ENCODE measurements around the gene NYNRIN. TPM values are rescaled to one million over a fixed set of nuclear protein-coding genes. Genes with fewer than 3 reads are reported as not detected.

The NYNRIN gene
- total and polyA plus RNA-seq, 2 of the 4 experiments (the other 2 are of a cell fraction), result 2.2 to 5.4 TPM

DNA sequence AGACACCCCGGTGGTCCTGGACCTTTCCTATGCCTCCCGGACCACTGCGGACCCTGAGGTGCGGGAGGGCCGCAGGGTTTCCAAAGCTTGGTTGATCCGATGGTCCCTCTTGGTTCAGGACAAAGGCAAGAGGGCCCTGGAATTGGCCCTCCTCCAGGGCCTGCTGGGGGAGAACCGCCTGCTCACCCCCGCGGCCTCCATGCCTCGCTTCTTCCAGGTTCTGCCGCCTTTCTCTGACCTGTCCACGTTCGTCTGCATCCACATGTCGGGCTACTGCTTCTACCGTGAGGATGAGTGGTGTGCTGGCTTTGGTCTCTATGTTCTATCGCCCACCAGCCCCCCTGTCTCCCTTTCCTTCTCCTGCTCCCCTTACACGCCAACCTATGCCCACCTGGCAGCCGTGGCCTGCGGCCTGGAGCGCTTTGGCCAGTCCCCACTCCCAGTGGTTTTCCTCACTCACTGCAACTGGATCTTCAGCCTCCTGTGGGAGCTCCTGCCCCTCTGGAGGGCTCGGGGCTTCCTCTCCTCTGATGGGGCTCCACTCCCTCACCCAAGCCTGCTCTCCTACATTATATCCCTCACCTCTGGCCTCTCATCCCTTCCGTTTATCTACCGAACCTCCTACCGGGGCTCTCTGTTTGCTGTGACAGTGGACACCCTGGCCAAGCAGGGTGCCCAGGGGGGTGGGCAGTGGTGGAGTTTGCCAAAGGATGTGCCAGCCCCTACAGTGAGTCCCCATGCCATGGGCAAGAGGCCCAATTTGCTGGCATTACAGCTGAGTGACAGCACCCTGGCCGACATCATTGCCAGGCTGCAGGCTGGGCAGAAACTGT lies 16.8 kb downstream of the NYNRIN start:
- no peak overlapping the region for H4K5ac ChIP-seq (ENCODE audit: low read depth, low read length)
- no TSS peak for BruUV-seq (replicated peaks)
- no peaks in the 10 kb centered on the region; a peak in 1 of 4 replicates for H3K79me1 ChIP-seq (ENCODE audit: low read depth in 1 of 2, low read length in 2 of 2)
- DNase-seq (no peak), ATAC-seq (ENCODE audit: low read depth) (no peak)
- H3K23ac ChIP-seq (ENCODE audit: low read depth, low read length), result no peak overlapping the region
- H3K27ac ChIP-seq (ENCODE audit: insufficient read depth, low read length), result no peak overlapping the region
- no peak overlapping the region for H3K4me3 ChIP-seq (ENCODE audit: insufficient read depth, low read depth, low read length)
- no peaks in the 10 kb centered on the region for H3K4me1 ChIP-seq (ENCODE audit: control insufficient read depth, insufficient read depth, low read length)
- in situ Hi-C loops (cut with MboI; ENCODE audit: low sequenced_read_pairs), result no loop called here
- H3K14ac ChIP-seq (replicated peaks; ENCODE audit: low read depth, low read length), result no peak overlapping the region
- peaks cover 25% of the 10 kb centered on the region; the same call in 1 of the 2 replicates for H3K36me3 ChIP-seq (ENCODE audit: control insufficient read depth, insufficient read depth, low read length)
- CTCF ChIA-PET, result no interaction called here
- no peak overlapping the region for H2BK120ac ChIP-seq (ENCODE audit: low read depth, low read length)
- H3K27me3 ChIP-seq (ENCODE audit: control insufficient read depth, insufficient read depth, low read length), result peaks cover 19% of the 10 kb centered on the region
- H3K4me2 ChIP-seq (ENCODE audit: low read depth, low read length), result no peak overlapping the region
- no peak overlapping the region for H2AK5ac ChIP-seq (ENCODE audit: low read depth, low read length)
- H2AFZ ChIP-seq (replicated peaks; ENCODE audit: low read length, poor library complexity), result no peak overlapping the region
- dilution Hi-C loops (cut with HindIII; ENCODE audit: low sequenced_read_pairs, unreplicated experiment), result no loop called here
- H2BK15ac ChIP-seq (ENCODE audit: low read depth, low read length), result no peak overlapping the region
- no peak overlapping the region for H3K18ac ChIP-seq (ENCODE audit: low read depth, low read length)
- no peaks in the 10 kb centered on the region for H3K9me3 ChIP-seq (ENCODE audit: control insufficient read depth, insufficient read depth, low read length)
- no peak overlapping the region for H4K91ac ChIP-seq (ENCODE audit: insufficient read depth, low read depth, low read length)
- TF ChIP-seq CHD1 (IDR thresholded peaks at IDR 0.05; ENCODE audit: low read depth, low read length) (no peak), RCOR1 (IDR thresholded peaks at IDR 0.05; ENCODE audit: insufficient replicate concordance, low read length) (no peak), MAFK (IDR thresholded peaks at IDR 0.05; ENCODE audit: low read depth, low read length) (no peak), RFX5 (IDR thresholded peaks at IDR 0.05; ENCODE audit: low read depth, low read length) (no peak), MAZ (IDR thresholded peaks at IDR 0.05; ENCODE audit: borderline replicate concordance, low read depth, low read length) (no peak), BHLHE40 (IDR thresholded peaks at IDR 0.05; ENCODE audit: low read depth, low read length) (no peak), POLR2A (IDR thresholded peaks at IDR 0.05; ENCODE audit: low read depth, low read length) (no peak), CEBPB (IDR thresholded peaks at IDR 0.05; ENCODE audit: low read depth, low read length) (no peak), NFE2L2 (IDR thresholded peaks at IDR 0.05; ENCODE audit: low read depth, low read length) (no peak), FOS (IDR thresholded peaks at IDR 0.05; ENCODE audit: low read depth, low read length) (no peak), SMC3 (IDR thresholded peaks at IDR 0.05; ENCODE audit: low read depth, low read length) (no peak), MXI1 (IDR thresholded peaks at IDR 0.05; ENCODE audit: borderline replicate concordance, low read depth, low read length) (no peak), CTCF (conservative IDR thresholded peaks at IDR 0.05; ENCODE audit: low read depth, low read length) (no peak)
- TF ChIP-seq, protein P1, sequence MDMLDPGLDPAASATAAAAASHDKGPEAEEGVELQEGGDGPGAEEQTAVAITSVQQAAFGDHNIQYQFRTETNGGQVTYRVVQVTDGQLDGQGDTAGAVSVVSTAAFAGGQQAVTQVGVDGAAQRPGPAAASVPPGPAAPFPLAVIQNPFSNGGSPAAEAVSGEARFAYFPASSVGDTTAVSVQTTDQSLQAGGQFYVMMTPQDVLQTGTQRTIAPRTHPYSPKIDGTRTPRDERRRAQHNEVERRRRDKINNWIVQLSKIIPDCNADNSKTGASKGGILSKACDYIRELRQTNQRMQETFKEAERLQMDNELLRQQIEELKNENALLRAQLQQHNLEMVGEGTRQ (IDR thresholded peaks at IDR 0.05; ENCODE audit: low read depth, low read length), result no peak
- no peak overlapping the region for H3K9ac ChIP-seq (ENCODE audit: low read depth, low read length)
- H3K56ac ChIP-seq (ENCODE audit: extremely low read depth, insufficient read depth, low read length), result no peak overlapping the region
- H3K4ac ChIP-seq (ENCODE audit: low read depth, low read length), result no peak overlapping the region
- H4K20me1 ChIP-seq (ENCODE audit: insufficient read depth, low read length), result 0 out of 2 replicates have a peak, but pooled peaks cover 3% of the 10 kb centered on the region
- intact Hi-C loops (cut with micrococcal nuclease), result no loop called here
- H2AK9ac ChIP-seq (replicated peaks; ENCODE audit: low read depth, low read length, poor library complexity), result no peak overlapping the region
- WGBS, 2 experiments (ENCODE audit: extremely low coverage in 2 of 2, insufficient read length in 1 of 2), result 88% methylated on average over 5 of the region's 25 CpGs; no CpG with 5 or more reads in 1 of the 2 experiments
- H2BK5ac ChIP-seq (ENCODE audit: low read depth, low read length, poor library complexity, severe bottlenecking), result no peak overlapping the region
- POLR2A ChIA-PET (ENCODE audit: unreplicated experiment), result no interaction called here
- peaks cover 6% of the 10 kb centered on the region; the same call in 1 of the 2 replicates for H3K9me1 ChIP-seq (ENCODE audit: insufficient read depth, low read length)
- no peak overlapping the region for H4K8ac ChIP-seq (ENCODE audit: low read depth in 2 of 2, low read length in 2 of 2)
- H2BK20ac ChIP-seq (ENCODE audit: low read depth, low read length), result no peak overlapping the region

Measured in IMR-90 (cell line).